CD4-positive, alpha-beta T cell (primary cell): ENCODE data around the gene BPIFB6. TPM values are rescaled to one million over a fixed set of nuclear protein-coding genes. Genes with fewer than 3 reads are reported as not detected.

ENCODE experiments used
- ATAC-seq: fragments of 200-7000 bp; cut with Tn5 transposase; one replicate; pipeline ENCODE4 v1.10.0; 2022; ENCODE audit warnings: mild to moderate bottlenecking; ENCODE audit not compliant: poor library complexity
- CTCF ChIA-PET: fragments of 350-600 bp; sonication (Branson Sonifier 250); formaldehyde crosslinking; loops from one replicate; lab custom pipeline; 2021; ENCODE audit warnings: antibody characterized with exemption, inconsistent platforms; lab: Charles Lee
- POLR2A ChIA-PET: fragments of 350-600 bp; sonication (Branson Sonifier 250); formaldehyde crosslinking; loops from one replicate; lab custom pipeline; 2021; ENCODE audit warnings: antibody characterized with exemption, inconsistent platforms; lab: Charles Lee
- DNase-seq, 14 experiments: peaks; one replicate each; pipeline ENCODE4 v3.0.0-alpha.2; 2013 to 2020; ENCODE audit warnings: mixed read lengths in 2 of 14
- H3K27ac ChIP-seq, 2 donors: one replicate each; pipeline versions ENCODE4 v1.5.1 to v1.7.0; 2013; ENCODE audit warnings: low read length in 2 of 2, low read depth in 1 of 2, mild to moderate bottlenecking in 1 of 2
- H3K27me3 ChIP-seq, 2 experiments: 1 replicate in 1 of 2; 2 replicates in 1 of 2; pipeline versions ENCODE4 v1.6.1 to v1.7.0; 2013; ENCODE audit warnings: low read length in 2 of 2, control low read depth in 1 of 2, mild to moderate bottlenecking in 1 of 2, moderate library complexity in 1 of 2; ENCODE audit not compliant: insufficient read depth in 2 of 2, control insufficient read depth in 1 of 2
- H3K36me3 ChIP-seq: one replicate; pipeline ENCODE4 v1.6.1; 2013; ENCODE audit warnings: low read length, control low read depth; ENCODE audit not compliant: insufficient read depth
- H3K4me1 ChIP-seq: one replicate; pipeline ENCODE4 v1.6.1; 2013; ENCODE audit warnings: low read length, control low read depth; ENCODE audit not compliant: insufficient read depth
- H3K4me3 ChIP-seq: one replicate; pipeline ENCODE4 v1.5.1; 2013; ENCODE audit warnings: mild to moderate bottlenecking, low read length, moderate library complexity
- H3K9me3 ChIP-seq, 2 experiments: 1 replicate in 1 of 2; 2 replicates in 1 of 2; pipeline versions ENCODE4 v1.6.1 to v1.7.0; 2013; ENCODE audit warnings: low read length in 2 of 2, mild to moderate bottlenecking in 2 of 2, control low read depth in 1 of 2, moderate library complexity in 1 of 2; ENCODE audit not compliant: control insufficient read depth in 1 of 2, insufficient read depth in 1 of 2
- H3K27ac Mint-ChIP-seq: one replicate; pipeline ENCODE4 v1.8.0; 2020; ENCODE audit warnings: mixed read lengths
- H3K27me3 Mint-ChIP-seq: one replicate; pipeline ENCODE4 v1.8.0; 2021; ENCODE audit warnings: mixed read lengths
- H3K36me3 Mint-ChIP-seq: one replicate; pipeline ENCODE4 v1.8.0; 2021; ENCODE audit warnings: low read depth, mixed read lengths
- H3K4me1 Mint-ChIP-seq: one replicate; pipeline ENCODE4 v1.8.0; 2021; ENCODE audit warnings: low read depth, mixed read lengths
- H3K4me3 Mint-ChIP-seq: one replicate; pipeline ENCODE4 v1.8.0; 2020; ENCODE audit warnings: mild to moderate bottlenecking, mixed read lengths
- H3K9me3 Mint-ChIP-seq: one replicate; pipeline ENCODE4 v1.8.0; 2020; ENCODE audit warnings: mixed read lengths
- CTCF ChIP-seq: fragments of 200-600 bp; IDR thresholded peaks from one replicate; pipeline ENCODE4 v1.8.0; 2022; ENCODE audit warnings: antibody characterized with exemption, mild to moderate bottlenecking
- intact Hi-C, 2 experiments: fragments of 100-400 bp; cut with DNase I in 1 of 2; cut with micrococcal nuclease in 1 of 2; formaldehyde crosslinking; loops; one replicate each; pipeline versions ENCODE4 v1.15.1 to v1.9.0; 2023 to 2025; cut with DNase I, micrococcal nuclease
- total RNA-seq, 174 experiments: library from RNA in 2 of 174; stranded (reverse) in 2 of 174; gene quantifications; one replicate each; pipeline ENCODE4 v1.2.3 and lab custom pipeline; 2021 to 2026

The BPIFB6 gene
- total RNA-seq, 2 experiments from 2014 or later: not detected

GRCh38 chr20:33005908-33006775 is 25.3 kb upstream of the BPIFB6 start:
- Histone ChIP-seq H3K4me3 (no peak overlapping the region), H3K36me3 (no peaks in the 10 kb centered on the region), H3K27ac (no peak overlapping the region), H3K27me3 (no peaks in the 10 kb centered on the region), H3K4me1 (peaks cover 18% of the 10 kb centered on the region), H3K9me3 (peaks cover 0 to 13% of the 10 kb centered on the region in 2 experiments)
- no peak for ATAC-seq
- peaks cover 2% of the 10 kb centered on the region for H3K9me3 Mint-ChIP-seq
- ChIA-PET CTCF (interaction anchor here (1.8 kb wide), 1 partner anchor 61 kb away, joined by 11 read pairs; no protein-coding TSS in a partner anchor), POLR2A (interaction anchor here (2.4 kb wide), 1 partner anchor 39 kb away, joined by 7 read pairs; no protein-coding TSS in a partner anchor)
- peaks cover 28% of the 10 kb centered on the region for H3K4me1 Mint-ChIP-seq
- H3K36me3 Mint-ChIP-seq: no peaks in the 10 kb centered on the region
- no peak overlapping the region for H3K4me3 Mint-ChIP-seq
- intact Hi-C loops: loop anchor here (1.0 to 5.0 kb wide), 2 partner anchors 39 to 104 kb away; no protein-coding TSS in a partner anchor
- no peak for TF ChIP-seq CTCF
- no peak for DNase-seq
- H3K27me3 Mint-ChIP-seq: no peaks in the 10 kb centered on the region
- H3K27ac Mint-ChIP-seq: no peak overlapping the region

GRCh38 chr20:33006776-33007375 is 24.6 kb upstream of the BPIFB6 start:
- Histone ChIP-seq H3K4me3 (no peak overlapping the region), H3K27me3 (no peaks in the 10 kb centered on the region), H3K4me1 (peaks cover 18% of the 10 kb centered on the region), H3K9me3 (peaks cover 0 to 13% of the 10 kb centered on the region in 2 experiments), H3K27ac (no peak overlapping the region), H3K36me3 (no peaks in the 10 kb centered on the region)
- no peak overlapping the region for H3K4me3 Mint-ChIP-seq
- DNase-seq (no peak), ATAC-seq (no peak)
- H3K4me1 Mint-ChIP-seq: peaks cover 22% of the 10 kb centered on the region
- CTCF ChIA-PET: no interaction called here
- no peak overlapping the region for H3K27ac Mint-ChIP-seq
- peaks cover 2% of the 10 kb centered on the region for H3K9me3 Mint-ChIP-seq
- POLR2A ChIA-PET: no interaction called here
- H3K36me3 Mint-ChIP-seq: no peaks in the 10 kb centered on the region
- no peaks in the 10 kb centered on the region for H3K27me3 Mint-ChIP-seq
- intact Hi-C loops: loop anchor here in 1 of 2 experiments (5.0 kb wide), 1 partner anchor 40 kb away; no protein-coding TSS in a partner anchor
- TF ChIP-seq CTCF: no peak

- Mint-ChIP-seq H3K27me3 (no peaks in the 10 kb centered on the region), H3K9me3 (peaks cover 2% of the 10 kb centered on the region), H3K36me3 (no peaks in the 10 kb centered on the region), H3K4me3 (no peak within 1 kb of the TSS), H3K4me1 (peaks cover 16% of the 10 kb centered on the region), H3K27ac (no peak within 1 kb of the TSS)
- no peak for DNase-seq
- intact Hi-C loops: loop anchor here in 1 of 2 experiments (5.0 kb wide), 1 partner anchor 40 kb away; no protein-coding TSS in a partner anchor
- Histone ChIP-seq H3K36me3 (no peaks in the 10 kb centered on the region), H3K4me1 (peaks cover 18% of the 10 kb centered on the region), H3K27me3 (no peaks in the 10 kb centered on the region), H3K27ac (no peak within 1 kb of the TSS), H3K9me3 (peaks cover 0 to 13% of the 10 kb centered on the region in 2 experiments), H3K4me3 (no peak within 1 kb of the TSS)
- ChIA-PET CTCF (no interaction called here), POLR2A (no interaction called here)
- no peak for ATAC-seq
- no peak for TF ChIP-seq CTCF
These were observed 23.8 kb upstream of the BPIFB6 start, which contains the start of gene BPIFB2 for GRCh38 chr20:33007376-33008335. BPIFB2 (plus strand) TSS chr20:33007704; CDS start chr20:33008575, 871 bp downstream.
